ENCODE data around the gene DDX39A. TPM values are rescaled to one million over a fixed set of nuclear protein-coding genes. Genes with fewer than 3 reads are reported as not detected.

The DDX39A gene
- total and polyA plus RNA-seq, 2 of the 8 experiments (the other 6 are each of a cell fraction or from before 2014, with no cell fraction given) = 139 TPM

- TF ChIP-seq CHD1 (IDR thresholded peaks at IDR 0.05; ENCODE audit: low read depth, low read length) (no peak), CTCF (IDR thresholded peaks at IDR 0.05; ENCODE audit: control extremely low read depth in 1 of 3, insufficient read depth in 1 of 3, low read depth in 1 of 3, low read length in 3 of 3) (no peak), BACH1 (IDR thresholded peaks at IDR 0.05; ENCODE audit: low read length) (no peak), SP1 (IDR thresholded peaks at IDR 0.05; ENCODE audit: low read depth, low read length) (no peak), SIX5 (IDR thresholded peaks at IDR 0.05; ENCODE audit: low read depth, low read length) (no peak), USF2 (IDR thresholded peaks at IDR 0.05; ENCODE audit: low read length) (no peak), POLR2A (IDR thresholded peaks at IDR 0.05; ENCODE audit: control extremely low read depth in 1 of 2, low read depth in 2 of 2, low read length in 2 of 2) (no peak), SP4 (IDR thresholded peaks at IDR 0.05; ENCODE audit: low read length) (no peak)
Observed at GRCh38 chr19:14449321-14449720, 30.2 kb upstream of the DDX39A start (continued).

Data from H1 (cell line).